ENCODE data around the gene EXT2.

Gene EXT2

DNA sequence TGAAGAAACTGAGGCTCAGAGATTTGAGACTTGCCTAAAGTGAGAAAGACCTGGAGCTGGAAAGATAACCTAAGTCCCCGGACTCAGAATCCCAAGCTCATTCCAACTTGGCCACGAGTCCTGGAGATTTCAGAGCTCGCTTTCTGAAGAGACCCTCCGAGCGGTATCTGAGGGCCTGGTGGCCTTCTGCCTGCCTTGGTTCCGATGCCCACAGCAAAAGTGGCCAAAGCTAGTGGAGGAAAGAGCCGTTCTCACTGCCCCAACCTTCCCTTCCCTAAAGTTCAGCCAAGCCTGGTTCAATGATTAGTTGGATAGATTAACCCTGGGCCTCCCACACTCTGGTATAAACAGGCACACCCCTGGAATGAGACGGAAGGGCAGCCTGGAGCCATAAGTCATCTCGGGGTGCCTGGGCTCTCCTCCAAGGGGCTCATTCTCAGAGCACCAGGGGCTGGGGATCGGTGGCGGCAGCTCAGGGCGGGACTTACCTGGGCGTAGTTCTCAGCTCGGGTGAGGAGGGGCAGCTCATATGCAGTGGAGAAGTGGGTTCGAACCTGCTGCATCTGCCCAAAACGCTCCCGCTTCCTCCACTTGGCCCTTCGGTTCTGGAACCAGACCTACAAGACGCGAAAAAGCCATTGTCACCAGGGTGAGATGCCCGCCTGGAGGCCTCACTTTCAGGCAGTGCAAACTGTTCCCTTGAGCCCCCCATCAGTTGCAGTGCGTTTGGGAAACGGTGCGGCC lies 171.7 kb downstream of the EXT2 start:
- Histone ChIP-seq H3K36me3 (ENCODE audit: control insufficient read depth in 2 of 2, insufficient read depth in 2 of 2, low read length in 2 of 2) (no peaks in the 10 kb centered on the region), H3K4me3 (ENCODE audit: low read length in 2 of 2) (no peak overlapping the region), H3K4me1 (ENCODE audit: control insufficient read depth, insufficient read depth, low read length) (no peaks in the 10 kb centered on the region), H3K9me3 (ENCODE audit: control insufficient read depth in 2 of 2, low read length in 2 of 2) (no peaks in the 10 kb centered on the region), H3K27ac (ENCODE audit: low read length) (no peak overlapping the region), H3K9ac (ENCODE audit: low read length in 2 of 2) (no peak overlapping the region), H3K27me3 (ENCODE audit: control insufficient read depth in 1 of 2, insufficient read depth in 2 of 2, low read length in 2 of 2) (no peaks in the 10 kb centered on the region)

DNA sequence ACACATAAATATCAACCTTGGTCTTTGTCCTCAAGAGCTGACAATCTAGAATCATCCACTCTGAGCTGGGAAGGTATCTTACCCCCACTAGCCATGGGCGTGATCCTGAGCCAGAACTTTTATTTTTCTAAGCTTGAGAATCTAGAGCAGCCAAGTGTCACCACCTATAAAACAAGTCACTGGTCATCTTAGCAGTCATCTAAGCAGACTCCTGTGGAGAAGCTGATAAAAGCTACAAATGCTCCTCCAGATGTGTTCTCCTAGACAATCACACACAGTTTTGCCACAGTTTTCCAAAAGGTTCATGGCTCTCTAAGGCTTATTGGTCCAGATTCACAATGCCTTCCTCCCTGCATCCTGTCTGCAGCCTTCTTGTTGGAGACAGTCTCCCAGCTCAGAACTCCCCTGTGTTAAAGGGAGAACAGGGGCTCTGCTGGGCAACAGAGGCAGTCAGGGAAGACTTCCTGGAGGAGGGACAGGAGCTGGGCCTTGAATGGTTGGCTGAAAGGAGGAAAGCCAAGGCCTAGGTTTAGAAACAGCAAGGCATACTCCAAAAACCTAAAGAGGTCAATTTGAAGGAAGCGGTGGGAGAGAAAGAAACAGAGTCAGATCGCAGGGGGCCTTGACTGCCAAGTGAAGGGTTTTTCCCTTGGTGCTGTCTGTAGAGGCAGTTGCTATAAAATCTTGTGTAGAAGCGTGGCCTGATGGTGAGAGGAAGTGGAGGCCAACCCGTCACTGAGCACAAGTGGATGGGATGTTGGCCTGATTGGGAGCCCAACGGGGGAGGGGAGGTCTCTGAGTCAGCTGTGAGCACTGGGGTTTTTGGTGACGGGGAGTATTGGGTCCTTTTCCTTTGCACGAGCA lies 172.5 kb downstream of the EXT2 start:
- Histone ChIP-seq H3K27ac (ENCODE audit: low read length) (no peak overlapping the region), H3K4me1 (ENCODE audit: control insufficient read depth, insufficient read depth, low read length) (no peaks in the 10 kb centered on the region), H3K36me3 (ENCODE audit: control insufficient read depth in 2 of 2, insufficient read depth in 2 of 2, low read length in 2 of 2) (no peaks in the 10 kb centered on the region), H3K9ac (ENCODE audit: low read length in 2 of 2) (no peak overlapping the region), H3K9me3 (ENCODE audit: control insufficient read depth in 2 of 2, low read length in 2 of 2) (no peaks in the 10 kb centered on the region), H3K27me3 (ENCODE audit: control insufficient read depth in 1 of 2, insufficient read depth in 2 of 2, low read length in 2 of 2) (no peaks in the 10 kb centered on the region), H3K4me3 (ENCODE audit: low read length in 2 of 2) (no peak overlapping the region)

- Histone ChIP-seq H3K27me3 (ENCODE audit: control insufficient read depth in 1 of 2, insufficient read depth in 2 of 2, low read length in 2 of 2) (no peaks in the 10 kb centered on the region), H3K36me3 (ENCODE audit: control insufficient read depth in 2 of 2, insufficient read depth in 2 of 2, low read length in 2 of 2) (no peaks in the 10 kb centered on the region), H3K4me1 (ENCODE audit: control insufficient read depth, insufficient read depth, low read length) (no peaks in the 10 kb centered on the region), H3K9me3 (ENCODE audit: control insufficient read depth in 2 of 2, low read length in 2 of 2) (no peaks in the 10 kb centered on the region), H3K27ac (ENCODE audit: low read length) (no peak overlapping the region), H3K9ac (ENCODE audit: low read length in 2 of 2) (no peak overlapping the region), H3K4me3 (ENCODE audit: low read length in 2 of 2) (no peak overlapping the region)
Measured at GRCh38 chr11:44268614-44269080, 173.2 kb downstream of the EXT2 start.

DNA sequence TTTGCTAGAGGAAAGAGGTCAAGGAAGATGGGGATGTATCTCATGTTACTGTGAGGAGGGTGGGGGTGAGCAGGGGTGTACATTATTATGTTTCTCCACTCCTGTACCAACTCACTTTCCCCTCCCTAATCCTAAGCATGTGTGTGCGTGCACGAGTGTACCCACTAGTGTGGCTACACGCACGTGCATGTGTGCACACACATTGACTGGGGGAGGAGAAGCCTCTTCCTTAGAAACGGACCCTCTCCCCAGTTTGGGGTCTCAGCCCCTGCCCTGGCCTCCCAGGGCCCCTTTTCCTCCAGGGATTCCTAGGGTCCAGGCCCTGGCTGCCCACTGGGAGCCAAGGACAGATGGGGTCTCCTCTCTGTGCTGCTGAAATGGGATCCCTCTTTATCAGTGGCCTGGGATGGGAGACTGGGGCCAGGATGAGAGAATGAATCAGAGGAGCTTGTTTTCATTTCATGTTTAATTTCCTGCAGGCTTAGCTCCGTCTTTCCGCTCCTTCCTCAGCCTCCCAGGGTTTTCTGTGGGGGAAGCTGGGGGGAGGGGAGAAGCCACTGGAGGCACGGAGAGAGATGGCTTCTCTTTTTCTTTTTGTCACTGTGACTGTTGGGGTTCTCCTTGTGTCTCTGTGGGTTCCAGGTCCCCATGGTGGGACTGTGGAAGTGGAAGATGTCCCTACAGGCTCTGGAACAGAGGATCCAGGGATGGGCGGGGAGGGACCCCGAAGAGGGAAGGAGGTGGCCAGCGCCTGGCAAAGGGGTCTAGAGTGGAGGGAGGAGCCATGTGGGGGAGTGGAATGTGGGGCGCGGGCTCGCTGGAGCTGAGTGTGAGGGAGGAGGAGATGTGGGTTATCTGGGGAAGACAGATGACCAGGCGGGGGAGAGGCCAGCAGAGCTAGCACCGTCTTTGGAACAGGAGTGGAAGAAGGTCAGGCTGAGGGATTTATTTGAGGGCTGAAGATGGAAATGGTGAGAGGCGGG lies 174.2 kb downstream of the EXT2 start:
- Histone ChIP-seq H3K4me1 (ENCODE audit: control insufficient read depth, insufficient read depth, low read length) (no peaks in the 10 kb centered on the region), H3K9me3 (ENCODE audit: control insufficient read depth in 2 of 2, low read length in 2 of 2) (no peaks in the 10 kb centered on the region), H3K4me3 (ENCODE audit: low read length in 2 of 2) (no peak overlapping the region), H3K27me3 (ENCODE audit: control insufficient read depth in 1 of 2, insufficient read depth in 2 of 2, low read length in 2 of 2) (no peaks in the 10 kb centered on the region), H3K9ac (ENCODE audit: low read length in 2 of 2) (no peak overlapping the region), H3K36me3 (ENCODE audit: control insufficient read depth in 2 of 2, insufficient read depth in 2 of 2, low read length in 2 of 2) (no peaks in the 10 kb centered on the region), H3K27ac (ENCODE audit: low read length) (no peak overlapping the region)

GRCh38 chr11:44270403-44271273 lies 175.2 kb downstream of the EXT2 start:
- Histone ChIP-seq H3K36me3 (ENCODE audit: control insufficient read depth in 2 of 2, insufficient read depth in 2 of 2, low read length in 2 of 2) (no peaks in the 10 kb centered on the region), H3K9ac (ENCODE audit: low read length in 2 of 2) (no peak overlapping the region), H3K4me3 (ENCODE audit: low read length in 2 of 2) (no peak overlapping the region), H3K4me1 (ENCODE audit: control insufficient read depth, insufficient read depth, low read length) (no peaks in the 10 kb centered on the region), H3K27ac (ENCODE audit: low read length) (no peak overlapping the region), H3K27me3 (ENCODE audit: control insufficient read depth in 1 of 2, insufficient read depth in 2 of 2, low read length in 2 of 2) (no peaks in the 10 kb centered on the region), H3K9me3 (ENCODE audit: control insufficient read depth in 2 of 2, low read length in 2 of 2) (no peaks in the 10 kb centered on the region)

- H3K27ac ChIP-seq (ENCODE audit: low read length): no peak overlapping the region
- no peaks in the 10 kb centered on the region for H3K36me3 ChIP-seq (ENCODE audit: control insufficient read depth in 2 of 2, insufficient read depth in 2 of 2, low read length in 2 of 2)
- H3K4me3 ChIP-seq (ENCODE audit: low read length in 2 of 2): no peak overlapping the region
- H3K9me3 ChIP-seq (ENCODE audit: control insufficient read depth in 2 of 2, low read length in 2 of 2): no peaks in the 10 kb centered on the region
- no peaks in the 10 kb centered on the region for H3K27me3 ChIP-seq (ENCODE audit: control insufficient read depth in 1 of 2, insufficient read depth in 2 of 2, low read length in 2 of 2)
- H3K9ac ChIP-seq (ENCODE audit: low read length in 2 of 2): no peak overlapping the region
- no peaks in the 10 kb centered on the region for H3K4me1 ChIP-seq (ENCODE audit: control insufficient read depth, insufficient read depth, low read length)
Measured at GRCh38 chr11:44271286-44271685, 175.8 kb downstream of the EXT2 start.

DNA sequence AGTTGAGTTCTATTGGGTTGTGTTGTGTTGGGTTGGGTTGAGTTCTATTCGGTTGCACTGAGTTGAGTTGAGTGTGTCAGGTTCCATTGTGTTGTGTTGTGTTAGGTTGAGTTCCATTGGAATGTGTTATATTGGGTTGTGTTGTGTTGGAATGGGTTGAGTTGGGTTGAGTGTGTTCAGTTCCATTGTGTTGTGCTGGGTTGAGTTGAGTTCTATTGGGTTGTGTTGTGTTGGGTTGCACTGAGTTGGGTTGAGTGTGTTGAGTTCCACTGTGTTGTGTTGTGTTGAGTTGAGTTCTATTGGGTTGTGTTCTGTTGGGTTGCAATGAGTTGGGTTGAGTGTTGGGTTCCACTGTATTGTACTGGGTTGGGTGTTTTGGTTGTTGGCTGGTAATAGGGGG lies 178.9 kb downstream of the EXT2 start:
- no peak overlapping the region for H3K9ac ChIP-seq (ENCODE audit: low read length in 2 of 2)
- no peak overlapping the region for H3K27ac ChIP-seq (ENCODE audit: low read length)
- peaks cover 2% of the 10 kb centered on the region for H3K4me1 ChIP-seq (ENCODE audit: control insufficient read depth, insufficient read depth, low read length)
- H3K4me3 ChIP-seq (ENCODE audit: low read length in 2 of 2): no peak overlapping the region
- H3K9me3 ChIP-seq (ENCODE audit: control insufficient read depth in 2 of 2, low read length in 2 of 2): no peaks in the 10 kb centered on the region
- H3K27me3 ChIP-seq (ENCODE audit: control insufficient read depth in 1 of 2, insufficient read depth in 2 of 2, low read length in 2 of 2): no peaks in the 10 kb centered on the region
- H3K36me3 ChIP-seq (ENCODE audit: control insufficient read depth in 2 of 2, insufficient read depth in 2 of 2, low read length in 2 of 2): no peaks in the 10 kb centered on the region

- H3K4me3 ChIP-seq (ENCODE audit: low read length in 2 of 2): no peak overlapping the region
- H3K36me3 ChIP-seq (ENCODE audit: control insufficient read depth in 2 of 2, insufficient read depth in 2 of 2, low read length in 2 of 2): no peaks in the 10 kb centered on the region
- H3K4me1 ChIP-seq (ENCODE audit: control insufficient read depth, insufficient read depth, low read length): peaks cover 2% of the 10 kb centered on the region
- no peaks in the 10 kb centered on the region for H3K27me3 ChIP-seq (ENCODE audit: control insufficient read depth in 1 of 2, insufficient read depth in 2 of 2, low read length in 2 of 2)
- H3K27ac ChIP-seq (ENCODE audit: low read length): no peak overlapping the region
- H3K9me3 ChIP-seq (ENCODE audit: control insufficient read depth in 2 of 2, low read length in 2 of 2): no peaks in the 10 kb centered on the region
- no peak overlapping the region for H3K9ac ChIP-seq (ENCODE audit: low read length in 2 of 2)
Measured at GRCh38 chr11:44275241-44275640, 179.8 kb downstream of the EXT2 start.

- H3K9ac ChIP-seq (ENCODE audit: low read length in 2 of 2): no peak overlapping the region
- H3K36me3 ChIP-seq (ENCODE audit: control insufficient read depth in 2 of 2, insufficient read depth in 2 of 2, low read length in 2 of 2): no peaks in the 10 kb centered on the region
- H3K4me3 ChIP-seq (ENCODE audit: low read length in 2 of 2): no peak overlapping the region
- H3K4me1 ChIP-seq (ENCODE audit: control insufficient read depth, insufficient read depth, low read length): peaks cover 2% of the 10 kb centered on the region
- no peaks in the 10 kb centered on the region for H3K9me3 ChIP-seq (ENCODE audit: control insufficient read depth in 2 of 2, low read length in 2 of 2)
- H3K27me3 ChIP-seq (ENCODE audit: control insufficient read depth in 1 of 2, insufficient read depth in 2 of 2, low read length in 2 of 2): no peaks in the 10 kb centered on the region
- no peak overlapping the region for H3K27ac ChIP-seq (ENCODE audit: low read length)
Measured at GRCh38 chr11:44275961-44276550, 180.6 kb downstream of the EXT2 start.

All from stomach smooth muscle (tissue), 2 donors.